ENCODE results near the gene KLF12. TPM values are rescaled to one million over a fixed set of nuclear protein-coding genes. Genes with fewer than 3 reads are reported as not detected.
A peak's percentile ranks its signal among the peaks of the same experiment; 100 is the strongest.

Gene KLF12
- total RNA-seq, 1 experiment from 2014 or later: 9.7 TPM

- H3K4me1 ChIP-seq (ENCODE audit: insufficient read depth, low read length): no peaks in the 10 kb centered on the region
- H3K18ac ChIP-seq (ENCODE audit: insufficient read length, low read depth, low read length): no peak overlapping the region
- Mint-ChIP-seq H3K27me3 (ENCODE audit: low read depth) (no peaks in the 10 kb centered on the region), H3K9me3 (no peaks in the 10 kb centered on the region), H3K4me3 (no peak overlapping the region), H3K27ac (peak overlapping the region in 2 of 3 experiments; percentile 24 to 58; a peak in 3 of 7 replicates), H3K4me1 (peaks cover 7 to 11% of the 10 kb centered on the region in 2 experiments), H3K36me3 (ENCODE audit: insufficient read depth in 1 of 3, low read depth in 3 of 3) (no peaks in the 10 kb centered on the region)
- no peaks in the 10 kb centered on the region for H3K27me3 ChIP-seq (ENCODE audit: insufficient read depth, low read length)
- no peak for DNase-seq
- H4K91ac ChIP-seq (ENCODE audit: insufficient read length, low read depth, low read length): no peak overlapping the region
- no peak for TF ChIP-seq CTCF (conservative IDR thresholded peaks at IDR 0.05)
- no peak overlapping the region for H3K4ac ChIP-seq (ENCODE audit: low read depth, low read length)
- H2BK20ac ChIP-seq (ENCODE audit: low read depth, low read length, poor library complexity, severe bottlenecking): no peak overlapping the region
- H2AK5ac ChIP-seq (ENCODE audit: insufficient read length, low read length): no peak overlapping the region
- no peak overlapping the region; the same call in 1 of the 2 replicates for H3K14ac ChIP-seq (ENCODE audit: insufficient read depth, low read length)
- no peak overlapping the region for H3K9ac ChIP-seq (ENCODE audit: extremely low read depth, insufficient read length, low read length)
- no peak overlapping the region for H3T11ph ChIP-seq (ENCODE audit: low read length)
- H3K9me3 ChIP-seq (ENCODE audit: control insufficient read depth, low read depth, low read length): no peaks in the 10 kb centered on the region
- no peaks in the 10 kb centered on the region for H3K79me1 ChIP-seq (ENCODE audit: insufficient read depth, low read depth, low read length, poor library complexity, severe bottlenecking)
- H4K20me1 ChIP-seq (ENCODE audit: control insufficient read depth, insufficient read depth, insufficient read length): no peaks in the 10 kb centered on the region
- no CpG with 5 or more reads among the region's 8 CpGs for WGBS (ENCODE audit: extremely low coverage, insufficient read length, low lambda C conversion rate)
- no peaks in the 10 kb centered on the region for H3K79me2 ChIP-seq (ENCODE audit: insufficient read depth, low read length)
- H3K56ac ChIP-seq (ENCODE audit: insufficient read length, low read depth, low read length): no peak overlapping the region
- peak overlapping the region; percentile 56 for H2AFZ ChIP-seq (ENCODE audit: low read length)
- no peak overlapping the region for H2BK15ac ChIP-seq (ENCODE audit: low read depth, low read length)
- no peaks in the 10 kb centered on the region for H3K23me2 ChIP-seq (ENCODE audit: insufficient read length, low read depth, low read length, poor library complexity, severe bottlenecking)
- no peak overlapping the region for H3K4me2 ChIP-seq (ENCODE audit: insufficient read depth, insufficient read length, low read length)
- no peak overlapping the region for H3K23ac ChIP-seq (ENCODE audit: insufficient read length, low read depth, low read length)
- no peak overlapping the region for H2BK120ac ChIP-seq (ENCODE audit: low read depth, low read length, poor library complexity, severe bottlenecking)
- H2BK5ac ChIP-seq (ENCODE audit: insufficient read length, low read length): no peak overlapping the region
- H2BK12ac ChIP-seq (ENCODE audit: insufficient read length, low read depth, low read length): no peak overlapping the region
- no peak overlapping the region for H4K5ac ChIP-seq (ENCODE audit: insufficient read length, low read depth, low read length)
- no peak overlapping the region for H4K8ac ChIP-seq (replicated peaks; ENCODE audit: insufficient read length, low read depth, low read length)
- H3K27ac ChIP-seq (ENCODE audit: insufficient read length, low read depth, low read length): no peak overlapping the region
Observed at GRCh38 chr13:74158028-74158427, 23.8 kb upstream of the KLF12 start.

All from H9 (cell line).